ENCODE data around the gene EFCAB12.
"Not testable (repeated sequence)": the region's sequence is repeated elsewhere in the genome, so short reads cannot be mapped to it uniquely, and the experiment has no call there.

Gene EFCAB12

GRCh38 chr3:129366312-129366831 lies 62.1 kb downstream of the EFCAB12 start:
- Histone ChIP-seq H3K4me1 (ENCODE audit: control insufficient read depth in 1 of 2, insufficient read depth in 1 of 2, low read depth in 1 of 2, low read length in 1 of 2) (no peaks in the 10 kb centered on the region), H3K27me3 (no peaks in the 10 kb centered on the region), H3K9me3 (no peaks in the 10 kb centered on the region), H3K27ac (no peak overlapping the region), H3K4me3 (ENCODE audit: low read depth in 1 of 2, low read length in 1 of 2) (no peak overlapping the region), H3K36me3 (no peaks in the 10 kb centered on the region)
- TF ChIP-seq CTCF (IDR thresholded peaks at IDR 0.05) = no peak

GRCh38 chr3:129365296-129366136 lies 62.9 kb downstream of the EFCAB12 start:
- H3K27ac ChIP-seq = peak overlapping the region; percentile 27
- H3K4me1 ChIP-seq (ENCODE audit: control insufficient read depth in 1 of 2, insufficient read depth in 1 of 2, low read depth in 1 of 2, low read length in 1 of 2) = no peaks in the 10 kb centered on the region
- no peak overlapping the region for H3K4me3 ChIP-seq (ENCODE audit: low read depth in 1 of 2, low read length in 1 of 2)
- H3K36me3 ChIP-seq = no peaks in the 10 kb centered on the region
- H3K9me3 ChIP-seq = no peaks in the 10 kb centered on the region
- no peaks in the 10 kb centered on the region for H3K27me3 ChIP-seq
- no peak for TF ChIP-seq CTCF (IDR thresholded peaks at IDR 0.05)

GRCh38 chr3:129364811-129365210 lies 63.6 kb downstream of the EFCAB12 start:
- H3K4me3 ChIP-seq (ENCODE audit: low read depth in 1 of 2, low read length in 1 of 2); H3K36me3 ChIP-seq; H3K9me3 ChIP-seq; H3K4me1 ChIP-seq (ENCODE audit: control insufficient read depth in 1 of 2, insufficient read depth in 1 of 2, low read depth in 1 of 2, low read length in 1 of 2); H3K27me3 ChIP-seq: not testable (repeated sequence)
- peak overlapping the region; percentile 27 for H3K27ac ChIP-seq

GRCh38 chr3:129363356-129363755 lies 65.1 kb downstream of the EFCAB12 start:
- not testable (repeated sequence) for H3K9me3 ChIP-seq; H3K4me3 ChIP-seq (ENCODE audit: low read depth in 1 of 2, low read length in 1 of 2); H3K4me1 ChIP-seq (ENCODE audit: control insufficient read depth in 1 of 2, insufficient read depth in 1 of 2, low read depth in 1 of 2, low read length in 1 of 2); H3K27ac ChIP-seq; H3K27me3 ChIP-seq; H3K36me3 ChIP-seq

- no peaks in the 10 kb centered on the region for H3K36me3 ChIP-seq
These were observed 67.6 kb downstream of the EFCAB12 start for GRCh38 chr3:129360705-129361460.

GRCh38 chr3:129360171-129360611 lies 68.2 kb downstream of the EFCAB12 start:
- H3K4me1 ChIP-seq (ENCODE audit: control insufficient read depth in 1 of 2, insufficient read depth in 1 of 2, low read depth in 1 of 2, low read length in 1 of 2) = no peaks in the 10 kb centered on the region
- no peaks in the 10 kb centered on the region for H3K9me3 ChIP-seq
- no peaks in the 10 kb centered on the region for H3K36me3 ChIP-seq
- no peak for TF ChIP-seq CTCF (IDR thresholded peaks at IDR 0.05)
- no peaks in the 10 kb centered on the region for H3K27me3 ChIP-seq
- H3K4me3 ChIP-seq (ENCODE audit: low read depth in 1 of 2, low read length in 1 of 2) = no peak overlapping the region
- no peak overlapping the region for H3K27ac ChIP-seq

More at GRCh38 chr3:129360705-129361460, 67.6 kb downstream of the EFCAB12 start:
- H3K27me3 ChIP-seq = no peaks in the 10 kb centered on the region
- no peak overlapping the region for H3K4me3 ChIP-seq (ENCODE audit: low read depth in 1 of 2, low read length in 1 of 2)
- H3K27ac ChIP-seq = no peak overlapping the region
- H3K9me3 ChIP-seq = no peaks in the 10 kb centered on the region
- TF ChIP-seq CTCF (IDR thresholded peaks at IDR 0.05) = no peak
- no peaks in the 10 kb centered on the region for H3K4me1 ChIP-seq (ENCODE audit: control insufficient read depth in 1 of 2, insufficient read depth in 1 of 2, low read depth in 1 of 2, low read length in 1 of 2)

Measured in neutrophil (primary cell).